ENCODE measurements around the gene SDHB.
"Not testable (repeated sequence)": the region's sequence is repeated elsewhere in the genome, so short reads cannot be mapped to it uniquely, and the experiment has no call there.

SDHB gene

GRCh38 chr1:17065666-17066065, 11.8 kb upstream of the SDHB start:
- Histone ChIP-seq H3K4me3 (ENCODE audit: low read length in 2 of 2) (no peak overlapping the region), H3K4me1 (ENCODE audit: control insufficient read depth in 2 of 2, insufficient read depth in 2 of 2, low read length in 2 of 2) (no peaks in the 10 kb centered on the region), H3K9me3 (ENCODE audit: control insufficient read depth in 2 of 2, low read length in 2 of 2) (peaks cover 0 to 3% of the 10 kb centered on the region in 2 donors), H3K36me3 (ENCODE audit: control insufficient read depth in 2 of 2, insufficient read depth in 2 of 2, low read length in 2 of 2) (peaks cover 23 to 27% of the 10 kb centered on the region in 2 donors), H3K9ac (ENCODE audit: low read depth in 1 of 2, low read length in 2 of 2) (no peak overlapping the region), H3K27ac (ENCODE audit: low read depth in 2 of 2, low read length in 2 of 2) (no peak overlapping the region), H3K27me3 (ENCODE audit: control insufficient read depth in 2 of 2, insufficient read depth in 2 of 2, low read length in 2 of 2) (no peaks in the 10 kb centered on the region)

- not testable (repeated sequence) for H3K9ac ChIP-seq (ENCODE audit: low read depth in 1 of 2, low read length in 2 of 2); H3K4me3 ChIP-seq (ENCODE audit: low read length in 2 of 2); H3K27ac ChIP-seq (ENCODE audit: low read depth in 2 of 2, low read length in 2 of 2); H3K9me3 ChIP-seq (ENCODE audit: control insufficient read depth in 2 of 2, low read length in 2 of 2); H3K36me3 ChIP-seq (ENCODE audit: control insufficient read depth in 2 of 2, insufficient read depth in 2 of 2, low read length in 2 of 2); H3K4me1 ChIP-seq (ENCODE audit: control insufficient read depth in 2 of 2, insufficient read depth in 2 of 2, low read length in 2 of 2); H3K27me3 ChIP-seq (ENCODE audit: control insufficient read depth in 2 of 2, insufficient read depth in 2 of 2, low read length in 2 of 2)
Measured at GRCh38 chr1:17062751-17063150, 8.9 kb upstream of the SDHB start.

GRCh38 chr1:17061892-17062291, 8.1 kb upstream of the SDHB start:
- no peak overlapping the region for H3K9ac ChIP-seq (ENCODE audit: low read depth in 1 of 2, low read length in 2 of 2)
- no peaks in the 10 kb centered on the region for H3K27me3 ChIP-seq (ENCODE audit: control insufficient read depth in 2 of 2, insufficient read depth in 2 of 2, low read length in 2 of 2)
- no peak overlapping the region for H3K27ac ChIP-seq (ENCODE audit: low read depth in 2 of 2, low read length in 2 of 2)
- H3K36me3 ChIP-seq (ENCODE audit: control insufficient read depth in 2 of 2, insufficient read depth in 2 of 2, low read length in 2 of 2): no peaks in the 10 kb centered on the region
- no peak overlapping the region for H3K4me3 ChIP-seq (ENCODE audit: low read length in 2 of 2)
- H3K9me3 ChIP-seq (ENCODE audit: control insufficient read depth in 2 of 2, low read length in 2 of 2): peaks cover 0 to 3% of the 10 kb centered on the region in 2 donors
- no peaks in the 10 kb centered on the region for H3K4me1 ChIP-seq (ENCODE audit: control insufficient read depth in 2 of 2, insufficient read depth in 2 of 2, low read length in 2 of 2)

DNA sequence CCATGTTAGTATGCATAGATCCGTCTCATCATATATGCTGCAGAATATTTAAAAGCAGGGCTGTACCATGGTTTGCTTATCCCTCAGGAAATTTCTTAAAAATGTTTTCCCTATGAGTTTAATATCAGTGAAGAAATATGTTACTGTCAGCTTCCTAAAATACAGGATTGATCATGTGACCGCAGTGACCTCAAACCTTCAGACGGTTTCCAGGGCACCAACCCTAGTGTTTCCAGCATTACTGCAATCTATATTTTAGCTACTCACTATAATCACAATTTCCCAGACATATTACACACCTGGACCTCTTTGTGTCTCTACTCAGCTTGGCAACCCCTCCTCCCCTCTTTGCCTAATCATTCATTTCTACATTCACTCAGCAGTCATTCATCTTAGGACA, 7.7 kb upstream of the SDHB start:
- Histone ChIP-seq H3K4me3 (ENCODE audit: low read length in 2 of 2) (no peak overlapping the region), H3K27me3 (ENCODE audit: control insufficient read depth in 2 of 2, insufficient read depth in 2 of 2, low read length in 2 of 2) (no peaks in the 10 kb centered on the region), H3K27ac (ENCODE audit: low read depth in 2 of 2, low read length in 2 of 2) (no peak overlapping the region), H3K9ac (ENCODE audit: low read depth in 1 of 2, low read length in 2 of 2) (no peak overlapping the region), H3K4me1 (ENCODE audit: control insufficient read depth in 2 of 2, insufficient read depth in 2 of 2, low read length in 2 of 2) (no peaks in the 10 kb centered on the region), H3K36me3 (ENCODE audit: control insufficient read depth in 2 of 2, insufficient read depth in 2 of 2, low read length in 2 of 2) (no peaks in the 10 kb centered on the region), H3K9me3 (ENCODE audit: control insufficient read depth in 2 of 2, low read length in 2 of 2) (peaks cover 0 to 3% of the 10 kb centered on the region in 2 donors)

DNA sequence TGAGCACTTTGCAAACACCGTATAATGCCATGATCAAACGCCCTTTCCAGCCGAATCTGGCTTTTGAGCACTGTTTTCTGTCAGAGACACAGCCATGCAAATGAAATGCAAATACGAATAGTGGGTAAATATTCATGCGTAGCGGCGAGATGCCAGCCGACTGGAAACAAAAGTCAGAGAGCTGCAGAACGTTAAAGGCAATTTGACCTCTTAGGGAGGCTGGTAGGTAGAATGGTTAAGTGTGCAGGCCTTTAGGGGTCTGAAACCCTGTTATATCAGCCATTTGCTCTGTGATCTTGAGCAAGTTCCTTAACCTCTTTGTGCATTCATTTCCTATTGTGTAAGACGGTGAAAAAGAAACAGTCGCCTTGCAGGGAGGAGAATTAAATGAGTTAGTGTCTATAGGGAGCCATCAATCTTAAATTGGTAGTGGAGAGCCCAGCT, 6.5 kb upstream of the SDHB start:
- peaks cover 0 to 3% of the 10 kb centered on the region in 2 donors for H3K9me3 ChIP-seq (ENCODE audit: control insufficient read depth in 2 of 2, low read length in 2 of 2)
- H3K4me1 ChIP-seq (ENCODE audit: control insufficient read depth in 2 of 2, insufficient read depth in 2 of 2, low read length in 2 of 2): no peaks in the 10 kb centered on the region
- H3K27ac ChIP-seq (ENCODE audit: low read depth in 2 of 2, low read length in 2 of 2): no peak overlapping the region
- no peaks in the 10 kb centered on the region for H3K36me3 ChIP-seq (ENCODE audit: control insufficient read depth in 2 of 2, insufficient read depth in 2 of 2, low read length in 2 of 2)
- no peak overlapping the region for H3K9ac ChIP-seq (ENCODE audit: low read depth in 1 of 2, low read length in 2 of 2)
- no peaks in the 10 kb centered on the region for H3K27me3 ChIP-seq (ENCODE audit: control insufficient read depth in 2 of 2, insufficient read depth in 2 of 2, low read length in 2 of 2)
- H3K4me3 ChIP-seq (ENCODE audit: low read length in 2 of 2): no peak overlapping the region

DNA sequence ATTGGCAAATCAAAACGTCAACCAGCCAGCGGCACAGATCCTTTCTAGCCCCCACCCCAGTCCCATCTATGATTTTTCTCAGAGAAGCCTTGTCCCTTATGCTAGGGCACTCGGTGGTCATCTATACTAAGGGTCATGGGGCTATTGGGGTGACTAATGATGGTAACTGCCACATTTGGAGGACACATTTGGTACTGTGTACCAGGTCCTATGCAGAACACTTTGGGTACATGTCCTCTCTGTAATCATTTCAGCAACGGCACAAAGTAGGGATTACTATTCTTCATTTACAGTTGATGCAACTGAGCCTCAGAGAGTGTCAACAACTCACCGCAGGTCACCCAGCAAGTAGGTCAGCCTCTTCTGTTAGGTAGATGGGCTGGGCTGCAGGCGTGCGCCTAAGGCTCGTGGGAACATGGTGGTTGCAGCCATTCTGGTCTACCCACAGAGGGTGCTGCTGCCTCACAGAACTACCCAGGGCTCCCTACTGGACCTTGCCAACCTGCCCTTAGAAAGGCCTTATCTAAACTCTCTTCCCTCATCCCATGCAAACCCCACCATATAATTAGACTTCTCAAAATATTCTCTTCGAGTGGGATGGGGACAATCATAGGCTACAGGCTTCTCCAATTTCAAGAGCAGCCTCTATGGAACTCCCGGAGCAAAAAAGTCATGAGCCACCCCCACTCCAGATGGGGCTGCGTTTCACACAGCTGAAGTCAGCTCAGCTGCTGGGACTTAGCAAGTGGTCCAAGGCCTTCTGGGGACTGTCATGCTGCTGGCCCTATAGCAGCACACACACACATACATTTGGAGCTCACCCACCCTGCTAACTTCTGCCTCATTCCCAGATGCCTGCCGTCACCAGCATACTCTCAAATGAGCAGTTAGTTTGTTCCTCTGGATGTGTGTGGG, 5.8 kb upstream of the SDHB start:
- no peak overlapping the region for H3K27ac ChIP-seq (ENCODE audit: low read depth in 2 of 2, low read length in 2 of 2)

GRCh38 chr1:17056551-17056950, 2.7 kb upstream of the SDHB start:
- Histone ChIP-seq H3K9me3 (ENCODE audit: control insufficient read depth in 2 of 2, low read length in 2 of 2) (no peaks in the 10 kb centered on the region), H3K27ac (ENCODE audit: low read depth in 2 of 2, low read length in 2 of 2) (no peak overlapping the region), H3K9ac (ENCODE audit: low read depth in 1 of 2, low read length in 2 of 2) (no peak overlapping the region), H3K27me3 (ENCODE audit: control insufficient read depth in 2 of 2, insufficient read depth in 2 of 2, low read length in 2 of 2) (no peaks in the 10 kb centered on the region), H3K36me3 (ENCODE audit: control insufficient read depth in 2 of 2, insufficient read depth in 2 of 2, low read length in 2 of 2) (no peaks in the 10 kb centered on the region), H3K4me3 (ENCODE audit: low read length in 2 of 2) (no peak overlapping the region), H3K4me1 (ENCODE audit: control insufficient read depth in 2 of 2, insufficient read depth in 2 of 2, low read length in 2 of 2) (peaks cover 4 to 16% of the 10 kb centered on the region in 2 donors)

More for the DNA sequence above, 5.8 kb upstream of the SDHB start:
- H3K9me3 ChIP-seq (ENCODE audit: control insufficient read depth in 2 of 2, low read length in 2 of 2): peaks cover 0 to under 1% of the 10 kb centered on the region in 2 donors
- no peaks in the 10 kb centered on the region for H3K36me3 ChIP-seq (ENCODE audit: control insufficient read depth in 2 of 2, insufficient read depth in 2 of 2, low read length in 2 of 2)
- H3K4me3 ChIP-seq (ENCODE audit: low read length in 2 of 2): no peak overlapping the region
- no peak overlapping the region for H3K9ac ChIP-seq (ENCODE audit: low read depth in 1 of 2, low read length in 2 of 2)
- H3K27me3 ChIP-seq (ENCODE audit: control insufficient read depth in 2 of 2, insufficient read depth in 2 of 2, low read length in 2 of 2): no peaks in the 10 kb centered on the region
- H3K4me1 ChIP-seq (ENCODE audit: control insufficient read depth in 2 of 2, insufficient read depth in 2 of 2, low read length in 2 of 2): no peaks in the 10 kb centered on the region

DNA sequence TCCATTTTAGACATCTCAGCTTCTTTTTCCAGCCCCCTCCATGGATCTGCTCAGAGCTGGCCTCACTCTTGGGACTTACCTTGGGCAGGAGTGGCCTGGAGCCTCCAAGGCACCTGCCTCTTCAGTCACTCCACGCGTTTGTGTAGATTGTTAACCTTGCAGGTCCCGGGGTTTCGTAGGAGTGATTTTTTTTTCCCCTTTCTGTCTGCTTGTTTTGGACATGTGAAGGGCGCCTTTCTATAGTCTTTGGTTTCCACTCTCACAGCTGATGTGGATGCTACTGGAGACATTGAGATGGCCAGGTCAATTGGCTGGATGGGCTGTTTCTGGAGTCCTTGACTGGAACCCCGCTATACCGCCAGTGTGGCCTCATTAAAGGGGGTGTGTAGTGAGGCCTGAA, 2.0 kb upstream of the SDHB start:
- Histone ChIP-seq H3K27me3 (ENCODE audit: control insufficient read depth in 2 of 2, insufficient read depth in 2 of 2, low read length in 2 of 2) (no peaks in the 10 kb centered on the region), H3K4me3 (ENCODE audit: low read length in 2 of 2) (no peak overlapping the region), H3K9ac (ENCODE audit: low read depth in 1 of 2, low read length in 2 of 2) (no peak overlapping the region), H3K27ac (ENCODE audit: low read depth in 2 of 2, low read length in 2 of 2) (no peak overlapping the region), H3K36me3 (ENCODE audit: control insufficient read depth in 2 of 2, insufficient read depth in 2 of 2, low read length in 2 of 2) (peaks cover 4 to 7% of the 10 kb centered on the region in 2 donors), H3K9me3 (ENCODE audit: control insufficient read depth in 2 of 2, low read length in 2 of 2) (no peaks in the 10 kb centered on the region), H3K4me1 (ENCODE audit: control insufficient read depth in 2 of 2, insufficient read depth in 2 of 2, low read length in 2 of 2) (peaks cover 4 to 16% of the 10 kb centered on the region in 2 donors)

DNA sequence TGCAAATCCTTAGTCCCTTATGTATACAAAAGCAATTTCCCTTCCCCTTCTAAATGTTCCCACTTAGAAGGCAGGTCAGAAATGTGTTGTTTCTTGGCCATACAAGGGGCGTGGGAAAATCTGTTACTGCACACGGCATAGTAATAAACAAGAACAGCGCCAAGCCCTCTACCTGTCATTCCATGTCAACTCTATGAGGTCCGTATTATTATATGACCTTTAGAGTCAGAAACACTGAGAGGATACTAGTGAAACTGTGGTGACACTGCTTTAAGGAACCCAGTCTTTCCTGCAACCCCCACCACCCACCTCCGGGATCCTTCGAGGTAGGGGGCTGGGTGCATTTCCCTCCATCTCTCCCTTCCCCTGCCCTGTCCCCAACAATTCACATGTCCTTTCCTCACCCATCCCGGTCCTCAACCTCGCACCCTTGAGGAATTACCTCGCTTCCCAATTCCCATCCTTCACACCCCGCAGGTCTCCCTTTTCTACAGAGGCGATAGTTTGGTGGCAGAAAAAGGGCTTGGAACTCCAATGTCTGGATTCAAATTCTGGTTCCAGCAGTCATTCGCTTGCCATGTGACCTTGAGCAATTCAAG, 647 bp downstream of the SDHB start:
- H3K36me3 ChIP-seq (ENCODE audit: control insufficient read depth in 2 of 2, insufficient read depth in 2 of 2, low read length in 2 of 2): peaks cover 7 to 12% of the 10 kb centered on the region in 2 donors
- H3K9me3 ChIP-seq (ENCODE audit: control insufficient read depth in 2 of 2, low read length in 2 of 2): no peaks in the 10 kb centered on the region
- peak overlapping the region; percentile 89 to 91 for H3K27ac ChIP-seq (ENCODE audit: low read depth in 2 of 2, low read length in 2 of 2)
- H3K27me3 ChIP-seq (ENCODE audit: control insufficient read depth in 2 of 2, insufficient read depth in 2 of 2, low read length in 2 of 2): no peaks in the 10 kb centered on the region
- peak overlapping the region; percentile 97 to 99 for H3K9ac ChIP-seq (ENCODE audit: low read depth in 1 of 2, low read length in 2 of 2)
- H3K4me3 ChIP-seq (ENCODE audit: low read length in 2 of 2): peak overlapping the region; percentile 99 to 100
- peaks cover 4 to 16% of the 10 kb centered on the region in 2 donors for H3K4me1 ChIP-seq (ENCODE audit: control insufficient read depth in 2 of 2, insufficient read depth in 2 of 2, low read length in 2 of 2)

GRCh38 chr1:17052641-17053040, 1.2 kb downstream of the SDHB start:
- Histone ChIP-seq H3K4me3 (ENCODE audit: low read length in 2 of 2) (peak overlapping the region; percentile 99 to 100), H3K27me3 (ENCODE audit: control insufficient read depth in 2 of 2, insufficient read depth in 2 of 2, low read length in 2 of 2) (no peaks in the 10 kb centered on the region), H3K36me3 (ENCODE audit: control insufficient read depth in 2 of 2, insufficient read depth in 2 of 2, low read length in 2 of 2) (peaks cover 7 to 12% of the 10 kb centered on the region in 2 donors), H3K27ac (ENCODE audit: low read depth in 2 of 2, low read length in 2 of 2) (peak overlapping the region in 1 of 2 donors; percentile 89), H3K4me1 (ENCODE audit: control insufficient read depth in 2 of 2, insufficient read depth in 2 of 2, low read length in 2 of 2) (peaks cover 4 to 16% of the 10 kb centered on the region in 2 donors), H3K9ac (ENCODE audit: low read depth in 1 of 2, low read length in 2 of 2) (peak overlapping the region in 1 of 2 donors; percentile 99), H3K9me3 (ENCODE audit: control insufficient read depth in 2 of 2, low read length in 2 of 2) (no peaks in the 10 kb centered on the region)
